Measurements from ENCODE around the gene PDE4D. TPM values are rescaled to one million over a fixed set of nuclear protein-coding genes. Genes with fewer than 3 reads are reported as not detected.

PDE4D gene
- total and polyA plus RNA-seq, 2 experiments from 2014 or later: 4.3 to 9.7 TPM

- Histone ChIP-seq H2AFZ (no peak overlapping the region), H3K4me1 (ENCODE audit: insufficient read depth) (no peaks in the 10 kb centered on the region), H3K79me2 (ENCODE audit: insufficient read depth) (no peaks in the 10 kb centered on the region), H3K36me3 (ENCODE audit: low read depth) (no peaks in the 10 kb centered on the region), H3K27me3 (replicated peaks; ENCODE audit: insufficient read depth) (peaks cover 28% of the 10 kb centered on the region), H3K4me3 (no peak overlapping the region), H3F3A (ENCODE audit: insufficient read depth) (no peaks in the 10 kb centered on the region), H3K9me2 (ENCODE audit: insufficient read depth) (no peaks in the 10 kb centered on the region), H3K4me2 (ENCODE audit: unreplicated experiment) (no peak overlapping the region), H4K20me1 (ENCODE audit: insufficient read depth) (no peaks in the 10 kb centered on the region), H3K27ac (no peak overlapping the region), H3K9ac (no peak overlapping the region), H3K9me3 (ENCODE audit: low read depth) (no peaks in the 10 kb centered on the region)
- in situ Hi-C loops (cut with MboI): no loop called here
- DNase-seq: no peak
- TF ChIP-seq EZH2phosphoT487 (IDR thresholded peaks at IDR 0.05; ENCODE audit: insufficient read depth, low read depth) (no peak), EZH2 (IDR thresholded peaks at IDR 0.05; ENCODE audit: insufficient read depth, poor library complexity, severe bottlenecking) (no peak)
- 18 to 21% methylated on average over 22 of the region's 22 CpGs for WGBS, 2 experiments (ENCODE audit: low coverage in 1 of 2, low lambda C conversion rate in 2 of 2, missing lambda C conversion rate in 2 of 2)
Observed at GRCh38 chr5:59891962-59892643, 1.4 kb downstream of the PDE4D start.

GRCh38 chr5:59887274-59887673, 6.3 kb downstream of the PDE4D start:
- Histone ChIP-seq H3K9me2 (ENCODE audit: insufficient read depth) (no peaks in the 10 kb centered on the region), H3K9me3 (ENCODE audit: low read depth) (no peaks in the 10 kb centered on the region), H3K36me3 (ENCODE audit: low read depth) (no peaks in the 10 kb centered on the region), H3F3A (ENCODE audit: insufficient read depth) (no peaks in the 10 kb centered on the region), H3K9ac (no peak overlapping the region), H3K79me2 (ENCODE audit: insufficient read depth) (no peaks in the 10 kb centered on the region), H3K27me3 (replicated peaks; ENCODE audit: insufficient read depth) (peaks cover 11% of the 10 kb centered on the region), H3K4me2 (ENCODE audit: unreplicated experiment) (no peak overlapping the region), H4K20me1 (ENCODE audit: insufficient read depth) (no peaks in the 10 kb centered on the region), H3K4me3 (no peak overlapping the region), H2AFZ (no peak overlapping the region), H3K27ac (no peak overlapping the region), H3K4me1 (ENCODE audit: insufficient read depth) (no peaks in the 10 kb centered on the region)
- 26 to 50% methylated on average over 3 of the region's 3 CpGs for WGBS, 2 experiments (ENCODE audit: low coverage in 1 of 2, low lambda C conversion rate in 2 of 2, missing lambda C conversion rate in 2 of 2)
- in situ Hi-C loops (cut with MboI): no loop called here
- DNase-seq: no peak
- TF ChIP-seq EZH2phosphoT487 (IDR thresholded peaks at IDR 0.05; ENCODE audit: insufficient read depth, low read depth) (no peak), EZH2 (IDR thresholded peaks at IDR 0.05; ENCODE audit: insufficient read depth, poor library complexity, severe bottlenecking) (no peak)

- Histone ChIP-seq H4K20me1 (ENCODE audit: insufficient read depth) (no peaks in the 10 kb centered on the region), H2AFZ (no peak overlapping the region), H3K9me3 (ENCODE audit: low read depth) (no peaks in the 10 kb centered on the region), H3K36me3 (ENCODE audit: low read depth) (no peaks in the 10 kb centered on the region), H3K79me2 (ENCODE audit: insufficient read depth) (no peaks in the 10 kb centered on the region), H3K27ac (no peak overlapping the region), H3K27me3 (replicated peaks; ENCODE audit: insufficient read depth) (no peaks in the 10 kb centered on the region), H3K4me3 (no peak overlapping the region), H3K9ac (no peak overlapping the region), H3K4me1 (ENCODE audit: insufficient read depth) (peaks cover 12% of the 10 kb centered on the region), H3K9me2 (ENCODE audit: insufficient read depth) (no peaks in the 10 kb centered on the region), H3K4me2 (ENCODE audit: unreplicated experiment) (no peak overlapping the region), H3F3A (ENCODE audit: insufficient read depth) (peaks cover 13% of the 10 kb centered on the region)
- WGBS, 2 experiments (ENCODE audit: low coverage in 1 of 2, low lambda C conversion rate in 2 of 2, missing lambda C conversion rate in 2 of 2): 64 to 69% methylated on average over 1 of the region's 1 CpG
- TF ChIP-seq EZH2phosphoT487 (IDR thresholded peaks at IDR 0.05; ENCODE audit: insufficient read depth, low read depth): no peak
- TF ChIP-seq EZH2 (IDR thresholded peaks at IDR 0.05; ENCODE audit: insufficient read depth, poor library complexity, severe bottlenecking): no peak
- DNase-seq: no peak
- in situ Hi-C loops (cut with MboI): no loop called here
Observed at GRCh38 chr5:59874675-59875074, 18.9 kb downstream of the PDE4D start.

- H3K9me3 ChIP-seq (ENCODE audit: low read depth): no peaks in the 10 kb centered on the region
Observed at GRCh38 chr5:59873113-59873512, 20.4 kb downstream of the PDE4D start.

More at GRCh38 chr5:59873113-59873512, 20.4 kb downstream of the PDE4D start:
- no peaks in the 10 kb centered on the region for H4K20me1 ChIP-seq (ENCODE audit: insufficient read depth)
- no peaks in the 10 kb centered on the region for H3K9me2 ChIP-seq (ENCODE audit: insufficient read depth)
- H3K27me3 ChIP-seq (replicated peaks; ENCODE audit: insufficient read depth): no peaks in the 10 kb centered on the region
- peak overlapping the region; percentile 41; the same call in 1 of the 2 replicates for H2AFZ ChIP-seq
- no peaks in the 10 kb centered on the region for H3K79me2 ChIP-seq (ENCODE audit: insufficient read depth)
- in situ Hi-C loops (cut with MboI): no loop called here
- TF ChIP-seq EZH2 (IDR thresholded peaks at IDR 0.05; ENCODE audit: insufficient read depth, poor library complexity, severe bottlenecking) (no peak), EZH2phosphoT487 (IDR thresholded peaks at IDR 0.05; ENCODE audit: insufficient read depth, low read depth) (no peak)
- H3K4me2 ChIP-seq (ENCODE audit: unreplicated experiment): peak overlapping the region; percentile 53
- DNase-seq: peak; percentile 75
- no peaks in the 10 kb centered on the region for H3K36me3 ChIP-seq (ENCODE audit: low read depth)
- H3K4me1 ChIP-seq (ENCODE audit: insufficient read depth): peaks cover 12% of the 10 kb centered on the region
- H3K9ac ChIP-seq: peak overlapping the region; percentile 27; the same call in 1 of the 2 replicates
- 6 to 12% methylated on average over 2 of the region's 2 CpGs for WGBS, 2 experiments (ENCODE audit: low coverage in 1 of 2, low lambda C conversion rate in 2 of 2, missing lambda C conversion rate in 2 of 2)
- H3F3A ChIP-seq (ENCODE audit: insufficient read depth): peaks cover 13% of the 10 kb centered on the region
- H3K27ac ChIP-seq: peak overlapping the region; percentile 53
- no peak overlapping the region for H3K4me3 ChIP-seq

Measured in GM23248 (cell line).